ENCODE results near the gene RAB33A. TPM values are rescaled to one million over a fixed set of nuclear protein-coding genes. Genes with fewer than 3 reads are reported as not detected.

The RAB33A gene
- total RNA-seq, 1 experiment from 2014 or later, result not detected

GRCh38 chrX:130165703-130166502 lies 5.9 kb upstream of the RAB33A start, which contains the start of gene AIFM1:
Gene AIFM1 (minus strand): TSS chrX:130165841. CDS start chrX:130165656, 185 bp downstream.
- Histone ChIP-seq H3K36me3 (no peaks in the 10 kb centered on the region), H3K4me3 (peak within 1 kb of the TSS; percentile 79), H3K27me3 (no peaks in the 10 kb centered on the region), H3K9me3 (no peaks in the 10 kb centered on the region)
- peak; percentile 92 for DNase-seq

- no peaks in the 10 kb centered on the region for H3K36me3 ChIP-seq
- H3K27me3 ChIP-seq, result no peaks in the 10 kb centered on the region
- H3K9me3 ChIP-seq, result no peaks in the 10 kb centered on the region
- H3K4me3 ChIP-seq, result peak overlapping the region; percentile 79
- no peak for DNase-seq
These were observed 5.3 kb upstream of the RAB33A start for GRCh38 chrX:130166503-130166777.

DNA sequence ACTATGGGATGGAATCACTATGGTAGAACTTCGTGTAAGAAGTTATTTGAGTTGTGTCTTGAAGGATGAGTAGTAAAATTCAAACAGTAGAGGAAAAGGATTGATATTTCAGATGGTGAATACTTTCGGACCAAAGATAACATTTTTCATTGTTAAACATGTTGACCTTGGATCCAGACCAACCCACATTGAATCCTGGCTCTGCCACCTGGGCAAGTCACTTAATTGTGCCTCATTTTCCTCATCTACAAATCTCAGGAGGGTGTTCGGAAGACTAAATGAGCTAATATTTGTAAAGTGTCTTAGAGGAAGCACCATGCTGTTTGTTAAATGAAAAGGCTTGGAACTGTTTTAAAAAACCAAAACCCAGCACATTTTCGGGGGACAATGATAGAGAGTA lies 4.7 kb upstream of the RAB33A start:
- Histone ChIP-seq H3K27me3 (no peaks in the 10 kb centered on the region), H3K36me3 (no peaks in the 10 kb centered on the region), H3K9me3 (no peaks in the 10 kb centered on the region), H3K4me3 (peak overlapping the region; percentile 79)
- DNase-seq, result no peak

GRCh38 chrX:130170752-130171445 lies 863 bp upstream of the RAB33A start:
- Histone ChIP-seq H3K27me3 (no peaks in the 10 kb centered on the region), H3K9me3 (no peaks in the 10 kb centered on the region), H3K4me3 (peak overlapping the region; percentile 32), H3K36me3 (no peaks in the 10 kb centered on the region)
- DNase-seq, result no peak

DNA sequence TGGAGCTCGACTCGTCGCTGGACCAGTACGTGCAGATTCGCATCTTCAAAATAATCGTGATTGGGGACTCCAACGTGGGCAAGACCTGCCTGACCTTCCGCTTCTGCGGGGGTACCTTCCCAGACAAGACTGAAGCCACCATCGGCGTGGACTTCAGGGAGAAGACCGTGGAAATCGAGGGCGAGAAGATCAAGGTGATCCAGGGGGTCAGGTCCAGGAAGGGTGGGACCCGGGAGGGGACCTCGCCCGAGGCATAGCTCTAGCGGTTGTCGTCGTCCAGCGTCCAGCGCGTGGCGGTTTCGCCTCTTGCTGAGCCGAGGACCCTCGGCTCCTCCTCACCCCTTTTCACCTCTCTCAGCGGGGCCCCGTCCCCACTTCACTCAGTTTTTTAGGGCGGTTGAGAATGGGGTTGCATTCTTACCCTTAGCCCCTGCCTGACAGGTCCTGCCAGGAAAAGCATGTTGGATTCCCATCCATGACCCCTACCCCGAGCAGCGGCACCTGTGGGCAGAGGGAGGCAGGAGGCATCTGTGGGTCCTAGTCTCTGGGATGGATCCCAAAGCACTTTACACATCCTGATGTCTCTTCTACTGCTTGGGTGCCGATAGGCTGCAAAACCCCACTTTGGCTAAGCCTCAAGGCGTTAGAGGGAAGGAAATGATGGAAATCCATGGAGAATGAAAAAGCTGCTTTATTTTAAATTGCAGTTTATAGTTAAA lies 524 bp downstream of the RAB33A start:
- Histone ChIP-seq H3K9me3 (no peaks in the 10 kb centered on the region), H3K4me3 (no peak overlapping the region), H3K36me3 (no peaks in the 10 kb centered on the region), H3K27me3 (no peaks in the 10 kb centered on the region)
- DNase-seq, result no peak

GRCh38 chrX:130173190-130173895 lies 1.6 kb downstream of the RAB33A start:
- peak; percentile 4 for DNase-seq
- Histone ChIP-seq H3K27me3 (no peaks in the 10 kb centered on the region), H3K9me3 (no peaks in the 10 kb centered on the region), H3K36me3 (no peaks in the 10 kb centered on the region), H3K4me3 (no peak overlapping the region)

DNA sequence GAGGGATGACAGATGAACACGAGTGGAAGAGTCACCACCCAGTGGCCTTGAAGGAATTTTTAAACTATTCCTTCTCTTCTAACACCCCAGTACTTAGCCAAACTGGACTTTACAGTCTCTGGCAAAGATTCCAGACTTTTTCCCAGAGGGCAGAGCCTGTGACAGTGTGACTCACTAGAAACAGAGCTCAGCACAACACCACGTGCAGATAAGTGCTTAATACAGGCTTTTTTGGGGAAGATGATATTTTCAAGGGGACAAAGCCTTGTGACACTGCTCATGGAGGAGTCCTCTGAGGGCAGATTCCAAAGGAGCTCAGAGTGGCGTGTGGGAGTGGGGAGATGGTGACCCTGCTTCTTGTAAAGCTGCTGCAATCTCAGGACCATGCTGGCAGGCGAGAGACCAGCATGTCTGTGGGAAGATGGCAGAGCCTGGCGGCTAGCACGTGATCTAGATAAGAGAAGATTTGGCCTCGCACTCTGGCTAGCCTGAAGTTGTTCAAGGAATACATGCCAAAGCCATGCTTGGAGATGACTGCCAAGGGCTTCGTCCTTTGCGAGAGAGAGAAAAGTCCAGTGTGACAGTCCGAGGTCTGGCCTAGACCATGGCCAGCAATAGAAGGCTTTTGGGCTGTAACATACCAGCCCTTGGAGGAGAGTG lies 2.4 kb downstream of the RAB33A start:
- H3K9me3 ChIP-seq, result no peaks in the 10 kb centered on the region

DNA sequence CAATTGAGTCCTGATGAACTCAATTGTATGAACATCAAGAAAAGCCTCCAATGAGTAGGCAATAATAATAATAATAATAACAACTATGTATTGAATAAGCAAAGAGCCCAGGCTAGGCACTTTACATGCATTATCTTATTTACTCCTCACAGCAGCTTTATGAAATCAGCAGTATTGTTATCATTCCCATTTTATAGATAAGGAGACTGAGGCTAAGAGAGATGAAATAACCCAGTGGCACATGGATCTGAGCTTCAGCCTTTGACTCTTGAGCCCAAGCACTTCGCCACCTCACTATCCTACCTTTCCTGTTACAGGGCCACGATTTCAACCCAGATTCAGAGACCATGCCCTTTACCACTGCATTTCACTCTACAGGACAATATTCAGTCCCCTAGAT lies 3.2 kb downstream of the RAB33A start:
- Histone ChIP-seq H3K9me3 (no peaks in the 10 kb centered on the region), H3K27me3 (no peaks in the 10 kb centered on the region), H3K36me3 (no peaks in the 10 kb centered on the region), H3K4me3 (no peak overlapping the region)
- no peak for DNase-seq

More for the DNA sequence above, 2.4 kb downstream of the RAB33A start:
- Histone ChIP-seq H3K27me3 (no peaks in the 10 kb centered on the region), H3K4me3 (no peak overlapping the region), H3K36me3 (no peaks in the 10 kb centered on the region)
- DNase-seq, result peak; percentile 14

- H3K27me3 ChIP-seq, result no peaks in the 10 kb centered on the region
- H3K36me3 ChIP-seq, result no peaks in the 10 kb centered on the region
- H3K9me3 ChIP-seq, result no peaks in the 10 kb centered on the region
- DNase-seq, result no peak
- H3K4me3 ChIP-seq, result no peak overlapping the region
These were observed 4.6 kb downstream of the RAB33A start for GRCh38 chrX:130176354-130176776.

- DNase-seq, result no peak
- Histone ChIP-seq H3K9me3 (no peaks in the 10 kb centered on the region), H3K27me3 (no peaks in the 10 kb centered on the region), H3K4me3 (no peak overlapping the region), H3K36me3 (no peaks in the 10 kb centered on the region)
These were observed 5.2 kb downstream of the RAB33A start for GRCh38 chrX:130176942-130177341.

GRCh38 chrX:130179170-130179569 lies 7.4 kb downstream of the RAB33A start:
- H3K27me3 ChIP-seq, result no peaks in the 10 kb centered on the region
- no peak overlapping the region for H3K4me3 ChIP-seq
- no peaks in the 10 kb centered on the region for H3K36me3 ChIP-seq
- no peak for DNase-seq
- no peaks in the 10 kb centered on the region for H3K9me3 ChIP-seq

DNA sequence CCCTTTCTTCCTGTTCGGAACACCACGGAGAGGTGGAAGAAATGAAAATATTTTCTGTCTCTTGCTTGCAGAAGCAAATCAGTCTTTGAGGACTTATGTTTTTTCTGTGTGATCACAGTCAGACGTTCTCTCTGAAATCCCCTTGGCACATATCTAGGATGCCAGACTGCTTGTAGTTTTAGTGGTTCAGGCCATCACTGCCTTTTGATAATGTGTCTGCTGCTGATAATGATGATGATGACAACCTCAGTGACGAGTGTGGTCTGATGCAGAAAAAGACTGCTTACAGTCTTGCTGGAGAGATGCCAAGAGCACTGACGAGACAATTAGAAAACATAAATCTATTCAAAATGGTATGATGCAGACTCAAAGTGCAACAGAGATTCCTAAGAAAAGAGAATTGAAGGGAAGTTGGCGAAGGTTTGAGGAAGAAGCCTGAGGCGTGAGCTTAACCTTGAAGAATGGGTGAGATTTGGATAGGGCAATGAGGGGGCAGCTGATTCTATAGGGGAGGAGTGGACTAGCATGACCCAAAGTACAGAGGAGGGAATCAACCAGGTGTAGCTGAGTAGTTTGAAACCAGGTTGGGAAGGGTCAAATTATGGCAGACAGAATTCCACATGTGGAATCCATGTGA lies 7.9 kb downstream of the RAB33A start:
- DNase-seq, result no peak
- no peaks in the 10 kb centered on the region for H3K27me3 ChIP-seq
- no peaks in the 10 kb centered on the region for H3K9me3 ChIP-seq
- no peak overlapping the region for H3K4me3 ChIP-seq
- H3K36me3 ChIP-seq, result no peaks in the 10 kb centered on the region

- no peaks in the 10 kb centered on the region for H3K36me3 ChIP-seq
- no peaks in the 10 kb centered on the region for H3K27me3 ChIP-seq
- no peaks in the 10 kb centered on the region for H3K9me3 ChIP-seq
- H3K4me3 ChIP-seq, result no peak overlapping the region
- DNase-seq, result no peak
These were observed 12.4 kb downstream of the RAB33A start for GRCh38 chrX:130184168-130184567.

DNA sequence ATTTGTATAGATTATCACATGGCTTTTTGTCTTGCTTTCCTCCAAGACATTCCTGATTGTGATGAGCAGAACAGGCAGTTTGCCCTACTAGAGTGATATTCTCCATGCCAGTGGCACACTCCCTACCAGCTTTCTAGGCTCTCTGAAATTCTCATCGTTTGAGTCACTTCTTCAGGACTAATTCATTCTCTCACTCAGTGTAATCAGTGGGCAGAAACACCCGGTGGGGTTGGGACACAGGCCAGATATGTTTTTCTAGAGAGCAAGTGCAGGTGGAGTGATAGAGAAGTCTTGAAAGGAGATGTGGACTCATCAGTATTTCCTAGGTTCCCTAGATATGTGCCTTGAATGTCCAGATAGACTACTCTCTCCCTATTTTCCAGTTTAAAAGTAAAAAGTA lies 13.1 kb downstream of the RAB33A start:
- DNase-seq, result no peak
- Histone ChIP-seq H3K36me3 (no peaks in the 10 kb centered on the region), H3K27me3 (no peaks in the 10 kb centered on the region), H3K9me3 (no peaks in the 10 kb centered on the region), H3K4me3 (no peak overlapping the region)

GRCh38 chrX:130186651-130187050 lies 14.9 kb downstream of the RAB33A start:
- Histone ChIP-seq H3K27me3 (no peaks in the 10 kb centered on the region), H3K4me3 (no peak overlapping the region), H3K36me3 (no peaks in the 10 kb centered on the region), H3K9me3 (no peaks in the 10 kb centered on the region)
- DNase-seq, result no peak

DNA sequence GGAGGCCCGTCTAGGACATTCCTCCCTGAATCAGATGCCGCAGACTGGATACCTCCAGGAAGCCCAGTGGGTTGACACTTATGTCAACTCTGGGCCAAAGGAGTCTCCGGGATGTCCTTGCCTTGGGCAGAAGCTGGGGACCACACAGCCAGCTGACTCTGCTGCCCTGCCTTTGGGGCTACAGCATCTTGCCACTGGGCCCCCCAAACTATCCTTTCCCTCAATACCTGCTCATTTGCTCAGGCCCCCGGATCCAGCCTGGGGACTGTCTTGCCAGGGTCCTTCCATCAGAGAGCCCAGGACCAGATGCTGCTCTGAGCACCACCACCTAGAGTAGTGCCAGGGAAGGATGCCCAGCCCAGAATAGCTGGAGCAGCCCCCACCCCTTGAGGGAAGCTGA lies 19.0 kb downstream of the RAB33A start:
- Histone ChIP-seq H3K36me3 (no peaks in the 10 kb centered on the region), H3K27me3 (no peaks in the 10 kb centered on the region), H3K9me3 (no peaks in the 10 kb centered on the region), H3K4me3 (no peak overlapping the region)
- no peak for DNase-seq
